NCI-H2029 treated with DMSO at 0.1 percent for 48 hours (cell line): Measurements from ENCODE around the gene SIAH2.
A peak's percentile ranks its signal among the peaks of the same experiment; 100 is the strongest.

Experiments
- DNase-seq: peaks from one replicate; lab custom pipeline; 2025; lab: John Stamatoyannopoulos, UW

The SIAH2 gene

GRCh38 chr3:150733936-150734794 is 28.8 kb downstream of the SIAH2 start:
- no peak for DNase-seq

DNA sequence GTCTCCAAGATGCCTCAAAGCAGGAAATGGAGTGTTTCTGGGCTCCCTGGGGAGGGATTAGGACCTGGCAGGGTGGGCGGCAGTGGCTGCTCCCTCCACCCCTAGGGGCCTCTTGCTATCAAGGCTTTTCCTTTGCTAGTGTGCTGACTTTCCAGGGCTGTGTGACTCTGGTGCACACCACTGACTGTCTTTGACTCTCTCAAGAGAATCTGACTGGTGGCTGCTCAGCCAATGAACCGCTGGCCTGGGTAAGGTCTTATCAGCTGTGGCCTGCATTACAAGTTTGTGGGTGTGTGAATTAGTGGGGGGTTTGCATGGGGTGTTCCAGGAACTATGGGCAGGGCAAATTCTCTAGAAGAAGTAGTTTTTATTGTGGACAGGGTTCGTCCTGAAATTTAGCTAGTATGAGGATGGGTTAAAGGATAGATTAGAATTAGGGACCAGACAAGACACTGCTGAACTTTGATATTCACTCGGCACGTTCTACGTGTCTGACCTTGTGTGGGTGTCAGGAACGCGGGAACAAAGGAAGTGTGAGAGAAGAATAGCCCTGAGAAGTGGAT is 29.5 kb downstream of the SIAH2 start:
- no peak for DNase-seq

DNA sequence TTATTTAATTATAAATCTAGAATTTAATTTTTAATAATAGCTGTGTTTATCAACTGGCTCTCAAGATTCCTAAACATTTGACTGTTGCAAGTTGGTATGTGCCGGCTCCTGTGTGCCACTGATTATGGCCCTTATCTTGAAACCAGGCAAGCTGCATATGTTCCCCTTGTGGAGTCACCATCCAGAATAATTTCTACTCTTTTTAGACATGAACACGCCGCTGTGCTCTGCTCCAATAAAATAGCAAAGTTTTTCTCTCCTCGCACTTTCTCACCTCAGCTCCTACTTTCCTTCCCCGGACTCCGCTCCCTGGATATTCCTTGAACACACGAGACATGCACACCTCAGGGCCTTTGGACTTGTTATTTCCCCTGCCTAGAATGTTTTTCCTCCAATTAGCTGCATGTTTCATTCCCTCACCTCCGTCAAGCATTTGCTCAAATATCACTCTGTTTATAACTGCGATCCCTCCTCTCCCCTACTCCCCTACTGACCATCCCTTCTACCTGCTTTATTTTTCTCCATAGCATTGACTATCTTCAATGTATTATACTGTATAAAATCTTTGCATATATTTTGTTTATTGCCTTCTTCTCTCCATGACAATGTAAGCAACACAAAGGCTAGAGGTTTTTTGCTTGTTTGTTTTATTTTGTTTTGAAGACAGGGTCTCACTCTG is 33.1 kb downstream of the SIAH2 start:
- DNase-seq: no peak

- DNase-seq: peak; percentile 33
These were observed 35.1 kb downstream of the SIAH2 start for GRCh38 chr3:150727653-150728502.

- no peak for DNase-seq
These were observed 37.4 kb downstream of the SIAH2 start for GRCh38 chr3:150725548-150725947.

- no peak for DNase-seq
These were observed 39.0 kb downstream of the SIAH2 start for GRCh38 chr3:150723946-150724345.

DNA sequence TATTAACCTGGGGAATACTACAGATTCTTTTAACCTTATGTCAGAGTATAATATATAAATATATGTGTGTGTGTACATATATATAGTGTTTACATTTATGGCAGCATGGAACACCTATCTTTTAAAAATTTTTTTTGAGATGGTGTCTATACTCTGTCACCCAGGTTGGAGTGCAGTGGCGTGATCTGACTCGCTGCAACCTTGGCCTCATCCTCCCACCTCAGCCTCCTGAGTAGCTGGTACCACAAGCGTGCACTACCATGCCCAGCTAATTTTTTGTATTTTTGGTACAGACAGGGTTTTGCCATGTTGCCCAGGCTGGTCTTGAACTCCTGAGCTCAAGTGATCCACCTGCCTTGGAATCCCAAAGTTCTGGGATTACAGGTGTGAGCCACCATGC is 40.7 kb downstream of the SIAH2 start:
- DNase-seq: no peak

GRCh38 chr3:150721285-150722130 is 41.5 kb downstream of the SIAH2 start:
- peak; percentile 57 for DNase-seq

DNA sequence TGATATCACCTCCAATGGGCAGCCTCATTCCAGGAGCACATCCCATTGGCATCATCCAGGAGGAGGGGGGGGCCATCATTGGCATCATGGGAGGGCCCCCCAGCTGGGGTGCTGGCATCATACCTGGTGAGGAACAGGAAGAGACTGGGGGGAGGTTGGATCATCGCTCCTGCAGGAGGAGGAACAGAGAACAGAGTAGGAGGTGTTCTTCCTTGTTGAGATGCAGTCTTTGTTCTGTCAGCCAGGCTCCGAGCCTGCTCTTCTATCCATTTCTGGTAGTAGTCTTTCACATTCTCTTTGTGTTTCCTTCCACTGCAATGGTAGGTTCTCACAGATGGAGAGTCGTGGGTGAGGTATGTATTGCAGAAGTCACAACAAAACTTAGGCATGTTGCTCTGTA is 42.5 kb downstream of the SIAH2 start:
- no peak for DNase-seq

DNA sequence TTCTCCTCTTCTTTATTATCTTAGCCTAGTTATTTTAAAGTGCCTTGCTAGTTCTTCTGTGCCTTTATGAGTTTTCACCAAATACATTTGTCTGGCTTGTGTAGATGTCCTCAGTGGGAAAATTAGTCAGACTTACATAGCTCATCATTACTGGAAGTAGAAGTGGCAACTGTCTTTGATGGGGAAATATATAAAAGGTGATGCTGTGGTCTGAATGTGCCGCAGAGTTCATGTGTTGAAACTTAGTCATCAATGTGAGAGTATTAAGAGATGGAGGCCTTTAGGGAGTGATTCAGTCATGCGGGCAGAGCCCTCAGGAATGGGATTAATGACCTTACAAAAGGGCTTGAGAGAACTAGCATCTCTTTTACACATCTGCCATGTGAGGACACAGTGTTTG is 52.9 kb downstream of the SIAH2 start:
- DNase-seq: no peak

DNA sequence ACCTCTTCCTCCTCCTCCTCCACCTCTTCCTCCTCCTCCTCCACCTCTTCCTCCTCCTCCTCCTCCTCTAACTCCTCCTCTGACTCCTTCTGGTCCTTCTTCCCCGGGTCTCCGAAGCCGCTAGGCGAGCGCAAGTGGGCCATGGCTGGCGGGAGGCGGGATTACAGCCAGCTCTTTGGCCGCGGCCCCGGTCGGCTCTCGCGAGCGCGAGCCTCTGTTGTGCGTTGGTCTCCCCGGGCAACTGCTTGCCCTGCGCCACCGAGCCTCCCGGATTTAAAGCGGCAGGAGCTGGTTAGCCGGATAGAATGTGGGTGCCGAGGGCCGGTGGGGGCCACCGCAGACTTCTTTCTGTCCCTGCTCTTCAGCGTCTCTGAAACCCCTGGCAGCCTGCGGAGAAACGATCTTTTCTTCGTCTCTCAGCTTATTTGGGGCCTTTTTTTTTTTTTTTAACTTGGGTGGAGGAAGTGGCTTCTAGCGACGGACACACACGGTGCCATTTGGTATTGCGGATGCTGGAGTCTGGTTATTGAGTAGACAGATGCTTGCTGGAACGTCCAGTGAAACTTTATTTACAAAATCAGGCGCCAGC is 59.1 kb downstream of the SIAH2 start, which contains the start of gene ERICH6:
Gene ERICH6 (minus strand): TSS at position 165 of the 589 bp plus-strand sequence. CDS start 22 bp downstream, at position 143.
- peak; percentile 69 for DNase-seq

GRCh38 chr3:150703299-150703755 is 59.6 kb downstream of the SIAH2 start:
- DNase-seq: no peak

DNA sequence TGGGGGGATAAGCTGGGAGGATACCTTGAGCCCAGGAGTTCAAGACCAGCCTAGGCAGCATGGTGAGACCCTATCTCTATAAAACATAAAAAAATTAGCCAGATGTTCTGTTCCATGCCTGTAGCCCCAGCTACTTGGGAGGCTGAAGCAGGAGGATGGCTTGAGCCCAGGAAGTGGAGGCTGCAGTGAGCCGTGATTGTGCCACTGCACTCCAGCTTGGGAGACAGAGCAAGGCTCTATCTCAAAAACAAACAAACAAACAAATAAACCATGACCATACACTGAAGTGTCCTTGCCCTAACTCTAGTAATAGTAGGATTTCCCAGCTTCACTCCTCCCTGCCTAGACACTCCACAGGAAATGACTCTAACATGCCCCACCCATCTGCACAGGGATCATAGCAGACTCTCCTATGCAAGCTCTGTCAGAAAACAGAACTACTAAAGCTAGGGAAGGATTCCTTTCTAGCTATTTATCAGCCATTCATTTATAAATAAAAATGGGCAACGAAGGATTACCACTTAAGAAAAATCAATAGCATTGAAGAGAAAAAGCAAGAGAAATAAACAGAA is 63.8 kb downstream of the SIAH2 start:
- DNase-seq: no peak

DNA sequence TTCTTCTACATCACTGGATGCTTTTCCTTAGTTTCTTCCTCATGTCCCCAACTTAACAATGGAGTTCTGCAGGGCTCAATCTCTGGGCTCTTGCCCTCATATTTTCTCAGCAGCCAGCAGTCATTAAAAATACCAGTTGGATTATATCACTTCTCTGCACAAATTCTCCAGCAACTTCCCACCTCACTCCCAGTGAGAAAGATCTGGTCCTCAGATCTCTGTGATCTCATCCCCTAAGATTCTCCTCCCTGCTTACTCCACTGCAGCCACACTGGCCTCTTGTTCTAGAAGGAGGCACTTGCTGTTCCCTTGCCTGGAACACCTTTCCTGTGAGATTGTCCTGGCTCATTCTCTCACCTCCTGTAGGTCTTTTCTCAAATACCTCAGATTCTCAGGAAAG is 65.3 kb downstream of the SIAH2 start:
- DNase-seq: no peak

- DNase-seq: no peak
These were observed 71.4 kb downstream of the SIAH2 start for GRCh38 chr3:150691414-150692040.
